ENCODE results near the gene PROSER1. TPM values are rescaled to one million over a fixed set of nuclear protein-coding genes. Genes with fewer than 3 reads are reported as not detected.

PROSER1 gene
- total and polyA plus RNA-seq, 9 of the 15 experiments (the other 6 are each of a cell fraction or from before 2014, with no cell fraction given), result 9.2 to 36.2 (median 10.4) TPM

GRCh38 chr13:39037880-39038568 lies at the start of gene PROSER1, which contains the start of gene NHLRC3 (continued):
- no peak for TF ChIP-seq REST (IDR thresholded peaks at IDR 0.05; ENCODE audit: borderline replicate concordance)
- TF ChIP-seq REST (CRISPR knock-in tag; IDR thresholded peaks at IDR 0.05; ENCODE audit: low read depth), result no peak
- TF ChIP-seq KDM5B (IDR thresholded peaks at IDR 0.05; ENCODE audit: insufficient replicate concordance, low read depth, low read length), result peak; percentile 67
- TF ChIP-seq HMGN3 (IDR thresholded peaks at IDR 0.05; ENCODE audit: borderline replicate concordance, extremely low read depth, insufficient read length, low read depth, low read length), result no peak
- TF ChIP-seq FOXK1 (CRISPR knock-in tag; IDR thresholded peaks at IDR 0.05; ENCODE audit: borderline replicate concordance), result 0 out of 2 replicates have a peak, but pooled peaks have one; percentile 39
- TF ChIP-seq ESRRB (CRISPR knock-in tag; IDR thresholded peaks at IDR 0.05; ENCODE audit: borderline replicate concordance), result no peak
- TF ChIP-seq FOXP4 (CRISPR knock-in tag; IDR thresholded peaks at IDR 0.05; ENCODE audit: borderline replicate concordance), result no peak
- no peak for TF ChIP-seq EHMT2 (IDR thresholded peaks at IDR 0.05)
- no peak for TF ChIP-seq ELK3 (CRISPR knock-in tag; IDR thresholded peaks at IDR 0.05)
- TF ChIP-seq GABPA (tag; conservative IDR thresholded peaks at IDR 0.05; ENCODE audit: low read depth), result peak; percentile 71
- TF ChIP-seq SMARCC2 (IDR thresholded peaks at IDR 0.05; ENCODE audit: low read depth), result no peak
- no peak for TF ChIP-seq XRCC4 (IDR thresholded peaks at IDR 0.05; ENCODE audit: extremely low read depth, insufficient read depth, insufficient read length)
- TF ChIP-seq ADNP (tag; IDR thresholded peaks at IDR 0.05), result no peak
- no peak for TF ChIP-seq GATAD2B (IDR thresholded peaks at IDR 0.05; ENCODE audit: borderline replicate concordance)
- TF ChIP-seq MCM5 (IDR thresholded peaks at IDR 0.05; ENCODE audit: low read depth), result no peak
